Measurements from ENCODE around the gene ASF1B.

DNA sequence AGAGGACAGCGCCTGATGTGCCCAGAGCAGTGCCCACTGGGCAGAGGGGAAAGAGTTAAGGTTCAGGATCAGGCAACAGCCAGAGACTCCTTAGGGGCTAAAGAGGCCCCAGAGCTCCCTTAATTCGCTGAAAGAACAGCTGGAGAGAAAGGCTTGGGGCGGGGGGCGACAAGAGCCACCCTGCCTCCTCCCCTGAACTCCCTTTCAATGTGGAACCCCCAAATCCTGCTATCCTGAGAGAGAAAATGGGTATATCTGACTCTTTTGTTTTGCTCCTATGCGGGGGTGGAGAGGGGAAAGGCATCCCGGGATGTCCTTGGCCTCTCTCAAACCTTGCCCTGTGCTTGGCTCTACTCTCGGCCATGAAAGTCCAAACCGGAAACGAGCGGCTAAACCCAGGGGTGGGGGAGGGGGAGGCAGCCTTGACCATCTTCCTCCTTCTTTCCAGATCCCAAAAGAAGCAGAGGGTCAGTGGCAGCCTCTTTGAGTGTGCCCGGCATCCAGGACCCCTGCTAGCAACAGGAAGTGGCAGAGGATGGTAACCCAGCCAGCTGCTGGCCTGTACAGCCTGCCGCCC is 23.5 kb downstream of the ASF1B start:
- TF ChIP-seq TAF1 (IDR thresholded peaks at IDR 0.05; ENCODE audit: low read depth) (no peak), ZBTB7A (IDR thresholded peaks at IDR 0.05; ENCODE audit: low read depth) (no peak), EGR1 (IDR thresholded peaks at IDR 0.05) (no peak), CREB1 (IDR thresholded peaks at IDR 0.05; ENCODE audit: low read depth) (no peak), EP300 (IDR thresholded peaks at IDR 0.05; ENCODE audit: borderline replicate concordance) (no peak), YY1 (IDR thresholded peaks at IDR 0.05; ENCODE audit: low read depth) (no peak), CEBPB (IDR thresholded peaks at IDR 0.05) (no peak), TEAD4 (IDR thresholded peaks at IDR 0.05) (no peak), RAD21 (IDR thresholded peaks at IDR 0.05; ENCODE audit: low read depth) (no peak)
- TF ChIP-seq, protein P1, sequence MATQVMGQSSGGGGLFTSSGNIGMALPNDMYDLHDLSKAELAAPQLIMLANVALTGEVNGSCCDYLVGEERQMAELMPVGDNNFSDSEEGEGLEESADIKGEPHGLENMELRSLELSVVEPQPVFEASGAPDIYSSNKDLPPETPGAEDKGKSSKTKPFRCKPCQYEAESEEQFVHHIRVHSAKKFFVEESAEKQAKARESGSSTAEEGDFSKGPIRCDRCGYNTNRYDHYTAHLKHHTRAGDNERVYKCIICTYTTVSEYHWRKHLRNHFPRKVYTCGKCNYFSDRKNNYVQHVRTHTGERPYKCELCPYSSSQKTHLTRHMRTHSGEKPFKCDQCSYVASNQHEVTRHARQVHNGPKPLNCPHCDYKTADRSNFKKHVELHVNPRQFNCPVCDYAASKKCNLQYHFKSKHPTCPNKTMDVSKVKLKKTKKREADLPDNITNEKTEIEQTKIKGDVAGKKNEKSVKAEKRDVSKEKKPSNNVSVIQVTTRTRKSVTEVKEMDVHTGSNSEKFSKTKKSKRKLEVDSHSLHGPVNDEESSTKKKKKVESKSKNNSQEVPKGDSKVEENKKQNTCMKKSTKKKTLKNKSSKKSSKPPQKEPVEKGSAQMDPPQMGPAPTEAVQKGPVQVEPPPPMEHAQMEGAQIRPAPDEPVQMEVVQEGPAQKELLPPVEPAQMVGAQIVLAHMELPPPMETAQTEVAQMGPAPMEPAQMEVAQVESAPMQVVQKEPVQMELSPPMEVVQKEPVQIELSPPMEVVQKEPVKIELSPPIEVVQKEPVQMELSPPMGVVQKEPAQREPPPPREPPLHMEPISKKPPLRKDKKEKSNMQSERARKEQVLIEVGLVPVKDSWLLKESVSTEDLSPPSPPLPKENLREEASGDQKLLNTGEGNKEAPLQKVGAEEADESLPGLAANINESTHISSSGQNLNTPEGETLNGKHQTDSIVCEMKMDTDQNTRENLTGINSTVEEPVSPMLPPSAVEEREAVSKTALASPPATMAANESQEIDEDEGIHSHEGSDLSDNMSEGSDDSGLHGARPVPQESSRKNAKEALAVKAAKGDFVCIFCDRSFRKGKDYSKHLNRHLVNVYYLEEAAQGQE (IDR thresholded peaks at IDR 0.05; ENCODE audit: low read depth), result no peak
- TF ChIP-seq, protein P2, sequence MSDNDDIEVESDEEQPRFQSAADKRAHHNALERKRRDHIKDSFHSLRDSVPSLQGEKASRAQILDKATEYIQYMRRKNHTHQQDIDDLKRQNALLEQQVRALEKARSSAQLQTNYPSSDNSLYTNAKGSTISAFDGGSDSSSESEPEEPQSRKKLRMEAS (IDR thresholded peaks at IDR 0.05), result no peak
- TF ChIP-seq, protein P3, sequence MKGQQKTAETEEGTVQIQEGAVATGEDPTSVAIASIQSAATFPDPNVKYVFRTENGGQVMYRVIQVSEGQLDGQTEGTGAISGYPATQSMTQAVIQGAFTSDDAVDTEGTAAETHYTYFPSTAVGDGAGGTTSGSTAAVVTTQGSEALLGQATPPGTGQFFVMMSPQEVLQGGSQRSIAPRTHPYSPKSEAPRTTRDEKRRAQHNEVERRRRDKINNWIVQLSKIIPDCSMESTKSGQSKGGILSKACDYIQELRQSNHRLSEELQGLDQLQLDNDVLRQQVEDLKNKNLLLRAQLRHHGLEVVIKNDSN (IDR thresholded peaks at IDR 0.05), result no peak
